ENCODE results near the gene PKDCC. TPM values are rescaled to one million over a fixed set of nuclear protein-coding genes. Genes with fewer than 3 reads are reported as not detected.

PKDCC gene
- total and polyA plus RNA-seq, 2 of the 13 experiments (the other 11 are each of a cell fraction or from before 2014, with no cell fraction given): 52.6 to 58.8 TPM

DNA sequence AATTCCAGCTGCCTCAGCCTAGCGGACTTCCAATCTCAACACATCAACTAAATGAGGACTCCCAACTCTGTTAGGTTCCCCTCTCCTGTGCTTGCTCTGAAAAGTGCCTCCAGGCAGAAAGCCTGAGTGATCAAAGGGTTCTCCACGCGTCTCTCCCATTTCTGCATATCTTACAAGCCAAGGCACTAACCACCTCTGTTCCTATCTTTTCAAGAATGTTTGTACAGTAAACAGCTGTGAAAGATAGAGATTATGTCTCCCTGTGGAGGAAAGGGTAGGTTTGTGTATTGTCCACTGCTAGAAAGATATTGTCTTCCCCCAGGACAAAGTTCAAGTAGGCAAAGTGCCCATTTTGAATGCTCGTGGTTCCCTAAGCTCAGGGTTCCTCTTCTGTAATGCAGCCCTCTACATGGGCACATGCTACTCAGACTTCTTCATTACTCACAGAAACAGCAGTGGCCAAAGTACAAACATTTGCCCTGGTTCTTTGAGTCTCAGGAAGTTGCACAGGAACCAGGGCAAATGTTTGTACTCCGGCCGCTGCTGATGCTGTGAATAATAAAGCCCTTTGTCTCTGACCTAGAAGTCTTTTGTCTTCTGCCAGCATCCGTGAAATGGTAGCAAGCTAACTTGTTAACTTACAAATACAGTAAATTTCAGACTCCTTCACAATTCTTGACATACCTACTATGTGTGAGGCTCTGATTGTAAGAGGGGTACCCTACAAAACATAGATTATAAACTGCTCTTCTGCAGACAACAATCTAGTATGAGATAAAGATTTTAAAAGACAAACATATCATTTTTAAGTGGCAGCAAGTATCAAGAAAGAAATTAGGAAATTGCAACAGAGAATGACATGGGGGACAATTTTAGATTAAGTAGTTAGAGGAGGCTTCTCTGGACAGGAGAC lies 44.5 kb downstream of the PKDCC start (continued):
- TF ChIP-seq ZGPAT (CRISPR knock-in tag; IDR thresholded peaks at IDR 0.05) (peak; percentile 96), MED1 (CRISPR knock-in tag; IDR thresholded peaks at IDR 0.05) (peak; percentile 98), ISX (CRISPR knock-in tag; conservative IDR thresholded peaks at IDR 0.05) (no peak), TFE3 (CRISPR knock-in tag; IDR thresholded peaks at IDR 0.05) (peak; percentile 88), ZSCAN9 (CRISPR knock-in tag; IDR thresholded peaks at IDR 0.05; ENCODE audit: borderline replicate concordance) (peak; percentile 84), MED13 (CRISPR knock-in tag; IDR thresholded peaks at IDR 0.05) (peak; percentile 96), ZNF775 (CRISPR knock-in tag; IDR thresholded peaks at IDR 0.05; ENCODE audit: borderline replicate concordance) (0 out of 2 replicates have a peak, but pooled peaks have one; percentile 25), ZSCAN31 (CRISPR knock-in tag; IDR thresholded peaks at IDR 0.05; ENCODE audit: low read depth) (peak; percentile 79; the same call in 1 of the 2 replicates), ZBTB43 (CRISPR knock-in tag; conservative IDR thresholded peaks at IDR 0.05) (peak; percentile 73; the same call in 1 of the 2 replicates), CBX5 (CRISPR knock-in tag; IDR thresholded peaks at IDR 0.05; ENCODE audit: borderline replicate concordance) (peak; percentile 47; the same call in 1 of the 2 replicates), ZNF281 (CRISPR knock-in tag; IDR thresholded peaks at IDR 0.05; ENCODE audit: borderline replicate concordance) (peak; percentile 30; the same call in 1 of the 2 replicates), NCOR1 (IDR thresholded peaks at IDR 0.05; ENCODE audit: borderline replicate concordance, low read length) (peak; percentile 88; the same call in 1 of the 2 replicates)
- TF ChIP-seq, protein P1, sequence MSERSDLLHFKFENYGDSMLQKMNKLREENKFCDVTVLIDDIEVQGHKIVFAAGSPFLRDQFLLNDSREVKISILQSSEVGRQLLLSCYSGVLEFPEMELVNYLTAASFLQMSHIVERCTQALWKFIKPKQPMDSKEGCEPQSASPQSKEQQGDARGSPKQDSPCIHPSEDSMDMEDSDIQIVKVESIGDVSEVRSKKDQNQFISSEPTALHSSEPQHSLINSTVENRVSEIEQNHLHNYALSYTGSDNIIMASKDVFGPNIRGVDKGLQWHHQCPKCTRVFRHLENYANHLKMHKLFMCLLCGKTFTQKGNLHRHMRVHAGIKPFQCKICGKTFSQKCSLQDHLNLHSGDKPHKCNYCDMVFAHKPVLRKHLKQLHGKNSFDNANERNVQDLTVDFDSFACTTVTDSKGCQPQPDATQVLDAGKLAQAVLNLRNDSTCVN (CRISPR knock-in tag; IDR thresholded peaks at IDR 0.05; ENCODE audit: borderline replicate concordance): no peak; the same call in 1 of the 2 replicates
- TF ChIP-seq, protein P2, sequence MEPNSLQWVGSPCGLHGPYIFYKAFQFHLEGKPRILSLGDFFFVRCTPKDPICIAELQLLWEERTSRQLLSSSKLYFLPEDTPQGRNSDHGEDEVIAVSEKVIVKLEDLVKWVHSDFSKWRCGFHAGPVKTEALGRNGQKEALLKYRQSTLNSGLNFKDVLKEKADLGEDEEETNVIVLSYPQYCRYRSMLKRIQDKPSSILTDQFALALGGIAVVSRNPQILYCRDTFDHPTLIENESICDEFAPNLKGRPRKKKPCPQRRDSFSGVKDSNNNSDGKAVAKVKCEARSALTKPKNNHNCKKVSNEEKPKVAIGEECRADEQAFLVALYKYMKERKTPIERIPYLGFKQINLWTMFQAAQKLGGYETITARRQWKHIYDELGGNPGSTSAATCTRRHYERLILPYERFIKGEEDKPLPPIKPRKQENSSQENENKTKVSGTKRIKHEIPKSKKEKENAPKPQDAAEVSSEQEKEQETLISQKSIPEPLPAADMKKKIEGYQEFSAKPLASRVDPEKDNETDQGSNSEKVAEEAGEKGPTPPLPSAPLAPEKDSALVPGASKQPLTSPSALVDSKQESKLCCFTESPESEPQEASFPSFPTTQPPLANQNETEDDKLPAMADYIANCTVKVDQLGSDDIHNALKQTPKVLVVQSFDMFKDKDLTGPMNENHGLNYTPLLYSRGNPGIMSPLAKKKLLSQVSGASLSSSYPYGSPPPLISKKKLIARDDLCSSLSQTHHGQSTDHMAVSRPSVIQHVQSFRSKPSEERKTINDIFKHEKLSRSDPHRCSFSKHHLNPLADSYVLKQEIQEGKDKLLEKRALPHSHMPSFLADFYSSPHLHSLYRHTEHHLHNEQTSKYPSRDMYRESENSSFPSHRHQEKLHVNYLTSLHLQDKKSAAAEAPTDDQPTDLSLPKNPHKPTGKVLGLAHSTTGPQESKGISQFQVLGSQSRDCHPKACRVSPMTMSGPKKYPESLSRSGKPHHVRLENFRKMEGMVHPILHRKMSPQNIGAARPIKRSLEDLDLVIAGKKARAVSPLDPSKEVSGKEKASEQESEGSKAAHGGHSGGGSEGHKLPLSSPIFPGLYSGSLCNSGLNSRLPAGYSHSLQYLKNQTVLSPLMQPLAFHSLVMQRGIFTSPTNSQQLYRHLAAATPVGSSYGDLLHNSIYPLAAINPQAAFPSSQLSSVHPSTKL (CRISPR knock-in tag; IDR thresholded peaks at IDR 0.05): peak; percentile 99

Data from HepG2 (cell line).